Calu3 (cell line): Measurements from ENCODE around the gene EFTUD2. TPM values are rescaled to one million over a fixed set of nuclear protein-coding genes. Genes with fewer than 3 reads are reported as not detected.
A peak's percentile ranks its signal among the peaks of the same experiment; 100 is the strongest.
"Not testable (repeated sequence)": the region's sequence is repeated elsewhere in the genome, so short reads cannot be mapped to it uniquely, and the experiment has no call there.

Experiments used
- BruUV-seq: library from RNA; stranded (reverse); fragments of 400-500 nt; replicated peaks from 2 replicates; lab custom pipeline; 2021; lab: Mats Ljungman, UMichigan
- CTCF ChIA-PET: fragments of 300-600 bp; sonication (Branson Sonifier 250); formaldehyde crosslinking; loops from one replicate; lab custom pipeline; 2022; ENCODE audit warnings: antibody characterized with exemption; lab: Charles Lee
- DNase-seq: peaks from one replicate; pipeline ENCODE4 v3.0.0; 2022
- H3K27ac Mint-ChIP-seq: one replicate; pipeline ENCODE4 v1.8.0; 2022; ENCODE audit warnings: mixed read lengths; ENCODE audit not compliant: unreplicated experiment
- H3K27me3 Mint-ChIP-seq: one replicate; pipeline ENCODE4 v1.8.0; 2022; ENCODE audit warnings: mixed read lengths; ENCODE audit not compliant: unreplicated experiment
- H3K36me3 Mint-ChIP-seq: one replicate; pipeline ENCODE4 v1.8.0; 2022; ENCODE audit warnings: mild to moderate bottlenecking, moderate library complexity, mixed read lengths; ENCODE audit not compliant: insufficient read depth, unreplicated experiment
- H3K4me1 Mint-ChIP-seq: one replicate; pipeline ENCODE4 v1.8.0; 2022; ENCODE audit warnings: mild to moderate bottlenecking, low read depth, mixed read lengths; ENCODE audit not compliant: unreplicated experiment
- H3K4me3 Mint-ChIP-seq: one replicate; pipeline ENCODE4 v1.8.0; 2022; ENCODE audit warnings: mild to moderate bottlenecking, low read depth, moderate library complexity, mixed read lengths; ENCODE audit not compliant: unreplicated experiment
- H3K9me3 Mint-ChIP-seq: one replicate; pipeline ENCODE4 v1.8.0; 2022; ENCODE audit warnings: low read depth, mixed read lengths; ENCODE audit not compliant: unreplicated experiment
- intact Hi-C: fragments of 100-400 bp; cut with micrococcal nuclease; formaldehyde crosslinking; loops from one replicate; pipeline ENCODE4 v1.10.0; 2022; ENCODE audit not compliant: unreplicated experiment
- total RNA-seq: library from RNA; stranded (reverse); gene quantifications from 2 replicates; pipeline ENCODE4 v1.2.3, GENCODE V29; 2022
- TF ChIP-seq, protein P1 (sequence below): fragments of 200-600 bp; IDR thresholded peaks from one replicate; pipeline ENCODE4 v1.8.0; 2022; ENCODE audit warnings: antibody characterized with exemption; ENCODE audit not compliant: unreplicated experiment

Gene EFTUD2
- total RNA-seq, 1 experiment from 2014 or later, result 197 TPM

- CTCF ChIA-PET, result interaction anchor here (1.0 to 1.2 kb wide), 2 partner anchors 20 to 48 kb away, joined by 3 to 4 read pairs; no protein-coding TSS in a partner anchor
- H3K4me3 Mint-ChIP-seq, result peak overlapping the region; percentile 99
- intact Hi-C loops, result loop anchor here (2.0 to 5.0 kb wide), 2 partner anchors 39 to 49 kb away; no protein-coding TSS in a partner anchor
- no TSS peak for BruUV-seq
- no peak for DNase-seq
- H3K27me3 Mint-ChIP-seq, result no peaks in the 10 kb centered on the region
- H3K36me3 Mint-ChIP-seq, result peaks cover 35% of the 10 kb centered on the region
- no peaks in the 10 kb centered on the region for H3K9me3 Mint-ChIP-seq
- H3K27ac Mint-ChIP-seq, result no peak overlapping the region
- H3K4me1 Mint-ChIP-seq, result peaks cover 30% of the 10 kb centered on the region
- TF ChIP-seq, protein P1, sequence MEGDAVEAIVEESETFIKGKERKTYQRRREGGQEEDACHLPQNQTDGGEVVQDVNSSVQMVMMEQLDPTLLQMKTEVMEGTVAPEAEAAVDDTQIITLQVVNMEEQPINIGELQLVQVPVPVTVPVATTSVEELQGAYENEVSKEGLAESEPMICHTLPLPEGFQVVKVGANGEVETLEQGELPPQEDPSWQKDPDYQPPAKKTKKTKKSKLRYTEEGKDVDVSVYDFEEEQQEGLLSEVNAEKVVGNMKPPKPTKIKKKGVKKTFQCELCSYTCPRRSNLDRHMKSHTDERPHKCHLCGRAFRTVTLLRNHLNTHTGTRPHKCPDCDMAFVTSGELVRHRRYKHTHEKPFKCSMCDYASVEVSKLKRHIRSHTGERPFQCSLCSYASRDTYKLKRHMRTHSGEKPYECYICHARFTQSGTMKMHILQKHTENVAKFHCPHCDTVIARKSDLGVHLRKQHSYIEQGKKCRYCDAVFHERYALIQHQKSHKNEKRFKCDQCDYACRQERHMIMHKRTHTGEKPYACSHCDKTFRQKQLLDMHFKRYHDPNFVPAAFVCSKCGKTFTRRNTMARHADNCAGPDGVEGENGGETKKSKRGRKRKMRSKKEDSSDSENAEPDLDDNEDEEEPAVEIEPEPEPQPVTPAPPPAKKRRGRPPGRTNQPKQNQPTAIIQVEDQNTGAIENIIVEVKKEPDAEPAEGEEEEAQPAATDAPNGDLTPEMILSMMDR, result no peak
These were observed 71.4 kb downstream of the EFTUD2 start for GRCh38 chr17:44827863-44828262.

DNA sequence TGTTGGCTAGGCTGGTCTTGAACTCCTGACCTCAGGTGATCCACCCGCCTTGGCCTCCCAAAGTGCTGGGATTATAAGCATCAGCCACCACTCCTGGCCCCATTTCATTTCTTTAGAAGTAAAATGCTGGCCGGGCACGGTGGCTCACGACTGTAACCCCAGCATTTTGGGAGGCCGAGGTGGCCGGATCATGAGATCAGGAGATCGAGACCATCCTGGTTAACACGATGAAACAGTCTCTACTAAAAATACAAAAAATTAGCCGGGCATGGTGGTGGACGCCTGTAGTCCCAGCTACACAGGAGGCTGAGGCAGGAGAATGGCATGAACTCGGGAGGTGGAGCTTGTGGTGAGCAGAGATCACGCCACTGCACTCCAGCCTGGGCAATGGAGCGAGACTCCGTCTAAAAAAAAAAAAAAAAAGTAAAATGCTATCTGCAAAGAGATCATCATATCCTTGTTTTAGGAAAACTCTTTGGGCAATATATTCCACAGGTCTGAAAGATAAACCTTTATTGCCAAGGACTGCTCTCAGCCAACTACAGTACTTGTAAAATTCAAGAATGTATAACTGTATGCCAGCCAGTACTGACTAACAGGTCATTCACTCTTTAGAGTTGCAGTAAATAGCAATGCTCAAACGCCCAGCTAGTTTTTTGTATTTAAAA is 73.0 kb downstream of the EFTUD2 start:
- H3K9me3 Mint-ChIP-seq, result no peaks in the 10 kb centered on the region
- DNase-seq, result no peak
- H3K4me3 Mint-ChIP-seq, result peak overlapping the region; percentile 30

DNA sequence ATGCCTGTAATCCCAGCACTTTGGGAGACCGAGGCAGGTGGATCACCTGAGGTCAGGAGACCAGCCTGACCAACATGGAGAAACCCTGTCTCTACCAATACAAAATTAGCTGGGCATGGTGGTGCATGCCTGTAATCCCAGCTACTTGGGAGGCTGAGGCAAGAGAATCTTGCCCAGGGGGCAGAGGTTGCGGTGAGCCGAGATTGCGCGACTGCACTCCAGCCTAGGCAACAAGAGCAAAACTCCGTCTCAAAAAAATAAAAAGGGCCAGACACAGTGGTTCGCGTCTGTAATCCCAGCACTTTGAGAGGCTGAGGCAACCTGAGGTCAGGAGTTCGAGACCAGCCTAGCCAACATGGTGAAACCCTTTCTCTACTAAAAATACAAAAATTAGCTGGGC is 74.0 kb downstream of the EFTUD2 start:
- H3K4me3 Mint-ChIP-seq, CTCF ChIA-PET, H3K9me3 Mint-ChIP-seq, BruUV-seq, H3K27me3 Mint-ChIP-seq, DNase-seq, H3K27ac Mint-ChIP-seq: not testable (repeated sequence)
- intact Hi-C loops, result loop anchor here (5.0 kb wide), 1 partner anchor 42 kb away; no protein-coding TSS in a partner anchor
- H3K4me1 Mint-ChIP-seq, result peaks cover 43% of the 10 kb centered on the region
- peaks cover 41% of the 10 kb centered on the region for H3K36me3 Mint-ChIP-seq

More for the DNA sequence above, 73.0 kb downstream of the EFTUD2 start:
- BruUV-seq, result no TSS peak
- H3K4me1 Mint-ChIP-seq, result peaks cover 37% of the 10 kb centered on the region
- TF ChIP-seq, protein P1, result no peak
- no peaks in the 10 kb centered on the region for H3K27me3 Mint-ChIP-seq
- H3K27ac Mint-ChIP-seq, result no peak overlapping the region
- H3K36me3 Mint-ChIP-seq, result peaks cover 37% of the 10 kb centered on the region
- intact Hi-C loops, result loop anchor here (5.0 kb wide), 1 partner anchor 41 kb away; no protein-coding TSS in a partner anchor
- CTCF ChIA-PET, result no interaction called here

DNA sequence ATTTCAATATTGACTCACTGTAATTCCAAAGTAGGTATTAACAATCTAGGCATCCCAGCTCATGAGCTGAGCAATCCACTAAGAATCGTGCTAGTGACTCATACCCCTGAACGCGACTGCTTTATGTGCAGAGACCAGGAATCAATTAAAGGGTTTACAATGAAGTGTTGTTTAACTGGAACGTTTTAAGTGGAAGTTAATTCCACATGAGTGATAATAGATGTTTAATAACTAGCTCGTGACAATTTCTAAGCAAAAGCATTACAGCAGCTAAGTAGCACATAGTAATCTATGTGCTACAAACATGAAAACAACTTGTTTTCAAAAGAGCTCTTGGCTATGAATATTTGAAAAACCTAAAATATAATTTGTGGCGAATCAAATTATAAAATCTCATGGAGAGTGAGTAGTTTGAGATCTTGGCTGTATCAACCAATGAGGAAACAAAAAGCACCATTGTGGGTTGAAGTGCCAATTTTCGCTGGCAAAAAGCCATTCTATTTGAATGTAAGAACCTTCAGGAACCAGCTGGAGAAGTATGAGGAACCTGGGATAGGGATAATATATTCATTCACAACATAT is 78.5 kb downstream of the EFTUD2 start:
- Mint-ChIP-seq H3K36me3 (peaks cover 39% of the 10 kb centered on the region), H3K27me3 (no peaks in the 10 kb centered on the region), H3K27ac (peak overlapping the region; percentile 81), H3K9me3 (no peaks in the 10 kb centered on the region), H3K4me3 (peak overlapping the region; percentile 43), H3K4me1 (peaks cover 54% of the 10 kb centered on the region)
- BruUV-seq, result TSS peak; percentile 4
- intact Hi-C loops, result no loop called here
- peak; percentile 74 for DNase-seq
- CTCF ChIA-PET, result interaction anchor here (0.6 to 2.1 kb wide), 8 partner anchors 8 to 1452 kb away, joined by 3 to 13 read pairs (median 5); partner anchors contain the start of gene EFTUD2
- TF ChIP-seq, protein P1, result no peak

- intact Hi-C loops, H3K4me3 Mint-ChIP-seq, H3K9me3 Mint-ChIP-seq, BruUV-seq, H3K27ac Mint-ChIP-seq, DNase-seq, H3K27me3 Mint-ChIP-seq: not testable (repeated sequence)
- Mint-ChIP-seq H3K36me3 (peaks cover 47% of the 10 kb centered on the region), H3K4me1 (peaks cover 63% of the 10 kb centered on the region)
- CTCF ChIA-PET, result interaction anchor here (0.7 kb wide), 1 partner anchor 58 kb away, joined by 5 read pairs; no protein-coding TSS in a partner anchor
These were observed 80.7 kb downstream of the EFTUD2 start for GRCh38 chr17:44818508-44818907.
